HCT116 (cell line): Measurements from ENCODE around the gene MAPKAPK3.

Source experiments
- CBX3 ChIP-seq: IDR thresholded peaks from 2 replicates; pipeline ENCODE4 v1.6.1; 2012; ENCODE audit warnings: low read depth
- CEBPB ChIP-seq: IDR thresholded peaks from 2 replicates; pipeline ENCODE4 v1.6.1; 2012; ENCODE audit warnings: low read depth
- EZH2 ChIP-seq: fragments of 200-600 bp; sonication (generic); IDR thresholded peaks from 2 replicates; pipeline ENCODE4 v1.6.1; 2017; ENCODE audit warnings: antibody characterized with exemption, mixed run types
- EZH2phosphoT487 ChIP-seq: fragments of 200-600 bp; IDR thresholded peaks from 2 replicates; pipeline ENCODE4 v1.6.1; 2018; ENCODE audit warnings: antibody characterized with exemption, borderline replicate concordance
- POLR2A ChIP-seq: IDR thresholded peaks from 2 replicates; pipeline ENCODE4 v1.7.0; 2011; ENCODE audit warnings: borderline replicate concordance; ENCODE audit not compliant: insufficient read depth, insufficient read length; ENCODE audit errors: extremely low read depth
- POLR2AphosphoS5 ChIP-seq: IDR thresholded peaks from 2 replicates; pipeline ENCODE4 v1.6.1; 2011; ENCODE audit warnings: mild to moderate bottlenecking, low read depth, low read length, moderate library complexity
- RAD21 ChIP-seq: IDR thresholded peaks from 2 replicates; pipeline ENCODE4 v1.6.1; 2012; ENCODE audit warnings: low read depth, mild to moderate bottlenecking
- TCF7L2 ChIP-seq: IDR thresholded peaks from 2 replicates; pipeline ENCODE4 v1.7.0; 2011; ENCODE audit warnings: borderline replicate concordance, inconsistent platforms; ENCODE audit not compliant: insufficient read depth, insufficient read length; ENCODE audit errors: extremely low read depth
- TF ChIP-seq, protein P1 (sequence below), 3 experiments: fragments of 200-600 bp in 1 of 3; sonication (generic) in 1 of 3; IDR thresholded peaks in 2 of 3; conservative IDR thresholded peaks in 1 of 3; 2 replicates each; pipeline ENCODE4 v1.5.1; 2012 to 2017; ENCODE audit warnings: low read depth in 2 of 3, low read length in 2 of 3, antibody characterized with exemption in 1 of 3, borderline replicate concordance in 1 of 3, control low read depth in 1 of 3, mild to moderate bottlenecking in 1 of 3, mixed read lengths in 1 of 3, mixed run types in 1 of 3, moderate library complexity in 1 of 3; ENCODE audit not compliant: insufficient read depth in 1 of 3
- TF ChIP-seq, protein P2 (sequence below): IDR thresholded peaks from 2 replicates; pipeline ENCODE4 v1.6.1; 2012
- TF ChIP-seq, protein P3 (sequence below): IDR thresholded peaks from 2 replicates; pipeline ENCODE4 v1.6.1; 2011; ENCODE audit warnings: mild to moderate bottlenecking, low read length, moderate library complexity; ENCODE audit not compliant: insufficient replicate concordance; ENCODE audit errors: extremely low read depth
- TF ChIP-seq, protein P4 (sequence below): IDR thresholded peaks from 2 replicates; pipeline ENCODE4 v1.6.1; 2012

DNA sequence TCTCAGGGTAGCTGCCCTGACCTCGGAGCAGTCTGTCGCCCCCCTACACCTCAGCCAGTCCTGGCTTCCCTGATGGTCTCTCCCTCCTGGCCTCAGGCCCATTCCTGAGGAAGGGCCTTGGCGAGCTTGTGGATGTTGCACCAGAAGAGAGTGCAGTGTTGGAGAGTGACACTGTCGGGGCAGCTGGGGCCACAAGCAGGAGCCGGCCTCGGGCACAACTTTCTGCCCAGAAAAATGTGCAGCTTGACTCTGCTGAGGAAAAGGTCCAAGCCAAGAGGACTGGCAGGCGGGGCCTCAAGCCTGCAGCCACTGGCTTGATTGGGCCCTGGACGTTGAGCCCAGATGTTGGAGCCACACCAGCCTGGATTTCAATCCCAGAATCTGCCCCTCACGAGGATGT lies 34.9 kb upstream of the MAPKAPK3 start:
- TF ChIP-seq TCF7L2 (no peak), POLR2A (no peak), CEBPB (no peak), POLR2AphosphoS5 (no peak), CBX3 (no peak), EZH2phosphoT487 (no peak), RAD21 (no peak), EZH2 (no peak)
- TF ChIP-seq, protein P1, sequence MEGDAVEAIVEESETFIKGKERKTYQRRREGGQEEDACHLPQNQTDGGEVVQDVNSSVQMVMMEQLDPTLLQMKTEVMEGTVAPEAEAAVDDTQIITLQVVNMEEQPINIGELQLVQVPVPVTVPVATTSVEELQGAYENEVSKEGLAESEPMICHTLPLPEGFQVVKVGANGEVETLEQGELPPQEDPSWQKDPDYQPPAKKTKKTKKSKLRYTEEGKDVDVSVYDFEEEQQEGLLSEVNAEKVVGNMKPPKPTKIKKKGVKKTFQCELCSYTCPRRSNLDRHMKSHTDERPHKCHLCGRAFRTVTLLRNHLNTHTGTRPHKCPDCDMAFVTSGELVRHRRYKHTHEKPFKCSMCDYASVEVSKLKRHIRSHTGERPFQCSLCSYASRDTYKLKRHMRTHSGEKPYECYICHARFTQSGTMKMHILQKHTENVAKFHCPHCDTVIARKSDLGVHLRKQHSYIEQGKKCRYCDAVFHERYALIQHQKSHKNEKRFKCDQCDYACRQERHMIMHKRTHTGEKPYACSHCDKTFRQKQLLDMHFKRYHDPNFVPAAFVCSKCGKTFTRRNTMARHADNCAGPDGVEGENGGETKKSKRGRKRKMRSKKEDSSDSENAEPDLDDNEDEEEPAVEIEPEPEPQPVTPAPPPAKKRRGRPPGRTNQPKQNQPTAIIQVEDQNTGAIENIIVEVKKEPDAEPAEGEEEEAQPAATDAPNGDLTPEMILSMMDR (IDR thresholded peaks at IDR 0.05 in 2 of 3, conservative IDR thresholded peaks at IDR 0.05 in 1 of 3; ENCODE audit: borderline replicate concordance in 1 of 3, insufficient read depth in 1 of 3, low read depth in 2 of 3, low read length in 2 of 3), result no peak
- TF ChIP-seq, protein P2, sequence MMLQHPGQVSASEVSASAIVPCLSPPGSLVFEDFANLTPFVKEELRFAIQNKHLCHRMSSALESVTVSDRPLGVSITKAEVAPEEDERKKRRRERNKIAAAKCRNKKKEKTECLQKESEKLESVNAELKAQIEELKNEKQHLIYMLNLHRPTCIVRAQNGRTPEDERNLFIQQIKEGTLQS, result no peak
- TF ChIP-seq, protein P3, sequence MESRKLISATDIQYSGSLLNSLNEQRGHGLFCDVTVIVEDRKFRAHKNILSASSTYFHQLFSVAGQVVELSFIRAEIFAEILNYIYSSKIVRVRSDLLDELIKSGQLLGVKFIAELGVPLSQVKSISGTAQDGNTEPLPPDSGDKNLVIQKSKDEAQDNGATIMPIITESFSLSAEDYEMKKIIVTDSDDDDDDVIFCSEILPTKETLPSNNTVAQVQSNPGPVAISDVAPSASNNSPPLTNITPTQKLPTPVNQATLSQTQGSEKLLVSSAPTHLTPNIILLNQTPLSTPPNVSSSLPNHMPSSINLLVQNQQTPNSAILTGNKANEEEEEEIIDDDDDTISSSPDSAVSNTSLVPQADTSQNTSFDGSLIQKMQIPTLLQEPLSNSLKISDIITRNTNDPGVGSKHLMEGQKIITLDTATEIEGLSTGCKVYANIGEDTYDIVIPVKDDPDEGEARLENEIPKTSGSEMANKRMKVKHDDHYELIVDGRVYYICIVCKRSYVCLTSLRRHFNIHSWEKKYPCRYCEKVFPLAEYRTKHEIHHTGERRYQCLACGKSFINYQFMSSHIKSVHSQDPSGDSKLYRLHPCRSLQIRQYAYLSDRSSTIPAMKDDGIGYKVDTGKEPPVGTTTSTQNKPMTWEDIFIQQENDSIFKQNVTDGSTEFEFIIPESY, result no peak
- TF ChIP-seq, protein P4, sequence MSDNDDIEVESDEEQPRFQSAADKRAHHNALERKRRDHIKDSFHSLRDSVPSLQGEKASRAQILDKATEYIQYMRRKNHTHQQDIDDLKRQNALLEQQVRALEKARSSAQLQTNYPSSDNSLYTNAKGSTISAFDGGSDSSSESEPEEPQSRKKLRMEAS, result no peak
